GM21528 (cell line): ENCODE data around the gene MAPK9.

Experiments used
- ATAC-seq: cut with Tn5 transposase; IDR thresholded peaks from one replicate; pipeline ENCODE4 v1.9.1; 2021; ENCODE audit warnings: mild to moderate bottlenecking, moderate library complexity; ENCODE audit not compliant: unreplicated experiment, low FRiP score

MAPK9 gene

GRCh38 chr5:180291943-180292831, at the start of gene MAPK9:
TSS of gene MAPK9 (minus strand) at chr5:180292083. CDS start at chr5:180280561, 11,522 bp downstream.
- ATAC-seq, result peak; percentile 85

GRCh38 chr5:180341595-180341994, 49.7 kb upstream of the MAPK9 start:
- ATAC-seq, result no peak

- no peak for ATAC-seq
Observed at GRCh38 chr5:180340856-180341255, 49.0 kb upstream of the MAPK9 start.

- ATAC-seq, result no peak
Observed at GRCh38 chr5:180339583-180340183, 47.8 kb upstream of the MAPK9 start.

GRCh38 chr5:180338001-180338707, 46.3 kb upstream of the MAPK9 start:
- ATAC-seq, result no peak

- no peak for ATAC-seq
Observed at GRCh38 chr5:180336234-180337020, 44.5 kb upstream of the MAPK9 start.

- ATAC-seq, result no peak
Observed at GRCh38 chr5:180335614-180336233, 43.8 kb upstream of the MAPK9 start.

GRCh38 chr5:180334751-180335613, 43.1 kb upstream of the MAPK9 start:
- ATAC-seq, result no peak

- ATAC-seq, result no peak
Observed at GRCh38 chr5:180334176-180334575, 42.3 kb upstream of the MAPK9 start.

GRCh38 chr5:180333661-180334060, 41.8 kb upstream of the MAPK9 start:
- no peak for ATAC-seq

- ATAC-seq, result no peak
Observed at GRCh38 chr5:180332861-180333260, 41.0 kb upstream of the MAPK9 start.

- no peak for ATAC-seq
Observed at GRCh38 chr5:180332051-180332517, 40.2 kb upstream of the MAPK9 start.

GRCh38 chr5:180331647-180331950, 39.7 kb upstream of the MAPK9 start:
- no peak for ATAC-seq

GRCh38 chr5:180330810-180331646, 39.1 kb upstream of the MAPK9 start:
- ATAC-seq, result no peak

- no peak for ATAC-seq
Observed at GRCh38 chr5:180330270-180330648, 38.4 kb upstream of the MAPK9 start.

- no peak for ATAC-seq
Observed at GRCh38 chr5:180329606-180330269, 37.9 kb upstream of the MAPK9 start.

GRCh38 chr5:180329138-180329435, 37.2 kb upstream of the MAPK9 start:
- no peak for ATAC-seq
